GM23248 (cell line): Measurements from ENCODE around the gene SERPINA5. TPM values are rescaled to one million over a fixed set of nuclear protein-coding genes. Genes with fewer than 3 reads are reported as not detected.
"Not testable (repeated sequence)": the region's sequence is repeated elsewhere in the genome, so short reads cannot be mapped to it uniquely, and the experiment has no call there.

Source experiments
- DNase-seq: peaks from one replicate; pipeline ENCODE4 v3.0.0-alpha.2; 2015
- H2AFZ ChIP-seq: fragments of 200-600 bp; sonication (generic); 2 replicates; pipeline ENCODE4 v1.6.1; 2016; ENCODE audit warnings: antibody characterized with exemption
- H3F3A ChIP-seq: fragments of 200-600 bp; sonication (generic); 2 replicates; pipeline ENCODE4 v1.6.1; 2016; ENCODE audit warnings: mild to moderate bottlenecking, antibody characterized with exemption, mixed run types; ENCODE audit not compliant: insufficient read depth
- H3K27ac ChIP-seq: fragments of 200-600 bp; sonication (generic); 2 replicates; pipeline ENCODE4 v1.5.1; 2016; ENCODE audit warnings: mild to moderate bottlenecking
- H3K27me3 ChIP-seq: fragments of 200-600 bp; sonication (generic); replicated peaks from 2 replicates; pipeline ENCODE4 v1.6.1; 2016; ENCODE audit warnings: mild to moderate bottlenecking; ENCODE audit not compliant: insufficient read depth
- H3K36me3 ChIP-seq: fragments of 200-600 bp; sonication (generic); 2 replicates; pipeline ENCODE4 v1.6.1; 2016; ENCODE audit warnings: low read depth, mild to moderate bottlenecking
- H3K4me1 ChIP-seq: fragments of 200-600 bp; sonication (generic); 2 replicates; pipeline ENCODE4 v1.6.1; 2016; ENCODE audit warnings: mild to moderate bottlenecking; ENCODE audit not compliant: insufficient read depth
- H3K4me2 ChIP-seq: fragments of 200-600 bp; sonication (generic); one replicate; pipeline ENCODE4 v1.6.1; 2016; ENCODE audit warnings: mild to moderate bottlenecking; ENCODE audit not compliant: unreplicated experiment
- H3K4me3 ChIP-seq: fragments of 200-600 bp; sonication (generic); 2 replicates; pipeline ENCODE4 v1.5.1; 2016; ENCODE audit warnings: mild to moderate bottlenecking
- H3K79me2 ChIP-seq: fragments of 200-600 bp; sonication (generic); 2 replicates; pipeline ENCODE4 v1.6.1; 2016; ENCODE audit warnings: mild to moderate bottlenecking; ENCODE audit not compliant: insufficient read depth
- H3K9ac ChIP-seq: fragments of 200-600 bp; sonication (generic); 2 replicates; pipeline ENCODE4 v1.6.1; 2016; ENCODE audit warnings: mild to moderate bottlenecking
- H3K9me2 ChIP-seq: fragments of 200-600 bp; sonication (generic); 2 replicates; pipeline ENCODE4 v1.6.1; 2016; ENCODE audit warnings: mixed run types, mild to moderate bottlenecking, moderate library complexity; ENCODE audit not compliant: insufficient read depth
- H3K9me3 ChIP-seq: fragments of 200-600 bp; sonication (generic); one replicate; pipeline ENCODE4 v1.6.1; 2017; ENCODE audit warnings: low read depth
- H4K20me1 ChIP-seq: fragments of 200-600 bp; sonication (generic); 2 replicates; pipeline ENCODE4 v1.6.0; 2016; ENCODE audit not compliant: insufficient read depth
- EZH2 ChIP-seq: fragments of 200-600 bp; sonication (generic); IDR thresholded peaks from 2 replicates; pipeline ENCODE4 v1.6.1; 2018; ENCODE audit warnings: antibody characterized with exemption, mild to moderate bottlenecking; ENCODE audit not compliant: insufficient read depth, poor library complexity, severe bottlenecking
- EZH2phosphoT487 ChIP-seq: fragments of 200-600 bp; sonication (generic); IDR thresholded peaks from 2 replicates; pipeline ENCODE4 v1.6.1; 2018; ENCODE audit warnings: antibody characterized with exemption, moderate library complexity, mild to moderate bottlenecking, low read depth; ENCODE audit not compliant: insufficient read depth
- WGBS, 2 experiments: methylation state at CpG; one replicate each; pipeline ENCODE4 v1.1.6; 2015 to 2017; ENCODE audit warnings: low lambda C conversion rate in 2 of 2, low coverage in 1 of 2; ENCODE audit errors: missing lambda C conversion rate in 2 of 2; 5-methylcytosine and 5-hydroxymethylcytosine counted together
- in situ Hi-C: fragments of 300-500 bp; cut with MboI; formaldehyde crosslinking; loops from 2 replicates; pipeline ENCODE4 v1.15.0; 2020
- polyA plus RNA-seq: library from polyadenylated mRNA; unstranded; fragments of >200 nt; fragmentation: Nextera tagmentation; extraction: Ambion mirVana; gene quantifications from 2 replicates; pipeline ENCODE4 v1.2.1, GENCODE V29; 2016
- total RNA-seq: library from RNA; depleted of rRNA; stranded (reverse); fragments of >200 nt; shearing (Covaris generic); gene quantifications from 2 replicates; pipeline ENCODE4 v1.2.3, GENCODE V29; 2014

SERPINA5 gene
- total and polyA plus RNA-seq, 2 experiments from 2014 or later, result not detected

GRCh38 chr14:94572637-94573303, 8.5 kb upstream of the SERPINA5 start:
- no peaks in the 10 kb centered on the region; the same call in 1 of the 2 replicates for H3K4me1 ChIP-seq
- no peak overlapping the region for H2AFZ ChIP-seq
- no peaks in the 10 kb centered on the region for H3K79me2 ChIP-seq
- H3K27me3 ChIP-seq, result no peaks in the 10 kb centered on the region
- H4K20me1 ChIP-seq, result no peaks in the 10 kb centered on the region
- H3K4me3 ChIP-seq, result no peak overlapping the region
- H3K36me3 ChIP-seq, result no peaks in the 10 kb centered on the region
- WGBS, 2 experiments, result 63 to 68% methylated on average over 7 of the region's 7 CpGs
- H3K27ac ChIP-seq, result no peak overlapping the region
- H3K9ac ChIP-seq, result no peak overlapping the region
- TF ChIP-seq EZH2phosphoT487 (no peak), EZH2 (no peak)
- no peaks in the 10 kb centered on the region for H3K9me2 ChIP-seq
- H3K4me2 ChIP-seq, result no peak overlapping the region
- H3K9me3 ChIP-seq, result no peaks in the 10 kb centered on the region
- in situ Hi-C loops, result no loop called here
- no peak for DNase-seq
- no peaks in the 10 kb centered on the region for H3F3A ChIP-seq

GRCh38 chr14:94573475-94574277, 7.5 kb upstream of the SERPINA5 start:
- H3K4me1 ChIP-seq, result no peaks in the 10 kb centered on the region; the same call in 1 of the 2 replicates
- H3K9me3 ChIP-seq, result no peaks in the 10 kb centered on the region
- no peaks in the 10 kb centered on the region; the same call in 1 of the 2 replicates for H3K27me3 ChIP-seq
- no peaks in the 10 kb centered on the region for H3K9me2 ChIP-seq
- H3K36me3 ChIP-seq, result no peaks in the 10 kb centered on the region
- no peak overlapping the region for H3K4me2 ChIP-seq
- no peaks in the 10 kb centered on the region for H3F3A ChIP-seq
- in situ Hi-C loops, result no loop called here
- WGBS, 2 experiments, result 68 to 76% methylated on average over 6 of the region's 6 CpGs
- no peak for DNase-seq
- no peak overlapping the region for H2AFZ ChIP-seq
- no peaks in the 10 kb centered on the region for H4K20me1 ChIP-seq
- no peak overlapping the region for H3K27ac ChIP-seq
- H3K79me2 ChIP-seq, result no peaks in the 10 kb centered on the region
- H3K4me3 ChIP-seq, result no peak overlapping the region
- no peak overlapping the region for H3K9ac ChIP-seq
- TF ChIP-seq EZH2phosphoT487 (no peak), EZH2 (no peak)

GRCh38 chr14:94574336-94574735, 6.9 kb upstream of the SERPINA5 start:
- H3K27ac ChIP-seq, result no peak overlapping the region
- no peak overlapping the region for H3K4me3 ChIP-seq
- peaks cover under 1% of the 10 kb centered on the region; the same call in 1 of the 2 replicates for H3K27me3 ChIP-seq
- WGBS, 2 experiments, result 73 to 77% methylated on average over 3 of the region's 3 CpGs
- no peaks in the 10 kb centered on the region for H3K36me3 ChIP-seq
- H3K9ac ChIP-seq, result no peak overlapping the region
- no peak for DNase-seq
- no peak overlapping the region for H3K4me2 ChIP-seq
- H4K20me1 ChIP-seq, result no peaks in the 10 kb centered on the region
- TF ChIP-seq EZH2phosphoT487, result no peak
- no peak for TF ChIP-seq EZH2
- H2AFZ ChIP-seq, result no peak overlapping the region
- no peaks in the 10 kb centered on the region for H3F3A ChIP-seq
- no peaks in the 10 kb centered on the region; the same call in 1 of the 2 replicates for H3K4me1 ChIP-seq
- H3K9me3 ChIP-seq, result no peaks in the 10 kb centered on the region
- H3K9me2 ChIP-seq, result no peaks in the 10 kb centered on the region
- no peaks in the 10 kb centered on the region for H3K79me2 ChIP-seq
- in situ Hi-C loops, result no loop called here

- TF ChIP-seq EZH2, result no peak
- TF ChIP-seq EZH2phosphoT487, result no peak
- Histone ChIP-seq H4K20me1 (no peaks in the 10 kb centered on the region), H3K4me1 (no peaks in the 10 kb centered on the region; the same call in 1 of the 2 replicates), H3K9me2 (no peaks in the 10 kb centered on the region), H3K4me2 (no peak overlapping the region), H3K9ac (no peak overlapping the region), H3F3A (no peaks in the 10 kb centered on the region), H3K79me2 (no peaks in the 10 kb centered on the region), H3K9me3 (no peaks in the 10 kb centered on the region), H2AFZ (no peak overlapping the region), H3K27me3 (peaks cover 11% of the 10 kb centered on the region; the same call in 1 of the 2 replicates), H3K36me3 (no peaks in the 10 kb centered on the region), H3K4me3 (no peak overlapping the region), H3K27ac (no peak overlapping the region)
- in situ Hi-C loops, result no loop called here
- WGBS, 2 experiments, result 61 to 62% methylated on average over 5 of the region's 5 CpGs
- peak; percentile 61 for DNase-seq
Measured at GRCh38 chr14:94575730-94576585, 5.3 kb upstream of the SERPINA5 start.

GRCh38 chr14:94577472-94577871, 3.8 kb upstream of the SERPINA5 start:
- H3K27ac ChIP-seq, H3K9ac ChIP-seq, H3K36me3 ChIP-seq, H3K9me3 ChIP-seq, H3K4me1 ChIP-seq, H3K79me2 ChIP-seq, in situ Hi-C loops, DNase-seq, H2AFZ ChIP-seq, H3K4me3 ChIP-seq, H4K20me1 ChIP-seq, H3K4me2 ChIP-seq, H3F3A ChIP-seq, H3K9me2 ChIP-seq: not testable (repeated sequence)
- peaks cover 14% of the 10 kb centered on the region for H3K27me3 ChIP-seq
